Gastroesophageal sphincter (tissue), 4 donors: ENCODE results near the gene DUSP5. TPM values are rescaled to one million over a fixed set of nuclear protein-coding genes. Genes with fewer than 3 reads are reported as not detected.

Experiments used
- ATAC-seq: fragments of 150-250 bp; one replicate; pipeline ENCODE4 v1.9.1; 2016; ENCODE audit warnings: mild to moderate bottlenecking, moderate library complexity
- H3K27ac ChIP-seq, 4 donors: fragments of 200-600 bp; sonication (generic) in 3 of 4; 1 replicate in 3 of 4; 2 replicates in 1 of 4; pipeline ENCODE4 v1.5.1; 2016 to 2019
- H3K27me3 ChIP-seq: fragments of 200-600 bp; sonication (generic); one replicate; pipeline ENCODE4 v1.5.1; 2019
- H3K36me3 ChIP-seq, 2 donors: fragments of 200-600 bp; sonication (generic); one replicate each; pipeline ENCODE4 v1.5.1; 2019; ENCODE audit warnings: control low read depth in 1 of 2
- H3K4me1 ChIP-seq, 3 donors: fragments of 200-600 bp; sonication (generic); 1 replicate in 2 of 3; 2 replicates in 1 of 3; pipeline ENCODE4 v1.5.1; 2016 to 2019; ENCODE audit warnings: control low read depth in 2 of 3
- H3K4me3 ChIP-seq, 2 donors: fragments of 200-600 bp; sonication (generic); one replicate each; pipeline ENCODE4 v1.5.1; 2019; ENCODE audit warnings: mild to moderate bottlenecking in 1 of 2, moderate library complexity in 1 of 2
- H3K9me3 ChIP-seq, 3 donors: fragments of 200-600 bp; sonication (generic); one replicate each; pipeline ENCODE4 v1.5.1; 2017 to 2019; ENCODE audit warnings: control low read depth in 2 of 3
- EP300 ChIP-seq: sonication (generic); formaldehyde crosslinking; IDR thresholded peaks from one replicate; pipeline ENCODE4 v1.6.1; 2017; ENCODE audit warnings: antibody characterized with exemption, mild to moderate bottlenecking
- POLR2A ChIP-seq, 2 donors: fragments of 450-650 bp; IDR thresholded peaks; one replicate each; pipeline ENCODE4 v1.6.1; 2017; ENCODE audit warnings: antibody characterized with exemption in 2 of 2, mild to moderate bottlenecking in 2 of 2, moderate library complexity in 1 of 2
- POLR2AphosphoS5 ChIP-seq: sonication (generic); formaldehyde crosslinking; IDR thresholded peaks from one replicate; pipeline ENCODE4 v1.6.1; 2017; ENCODE audit warnings: antibody characterized with exemption
- WGBS, 2 donors: methylation state at CpG; one replicate each; pipeline ENCODE4 v1.1.5; 2018; ENCODE audit warnings: low coverage in 1 of 2; 5-methylcytosine and 5-hydroxymethylcytosine counted together
- total RNA-seq, 4 donors: library from RNA; depleted of rRNA; stranded (reverse); fragments of >200 nt; gene quantifications; one replicate each; pipeline ENCODE4 v1.1.0, GENCODE V29; 2016
- TF ChIP-seq, protein P1 (sequence below), 4 experiments: fragments of 200-600 bp in 2 of 4; fragments of 450-650 bp in 2 of 4; sonication (generic) in 1 of 4; IDR thresholded peaks; one replicate each; pipeline ENCODE4 v1.5.1; 2017 to 2019; ENCODE audit warnings: antibody characterized with exemption in 4 of 4, mild to moderate bottlenecking in 2 of 4, moderate library complexity in 2 of 4

DUSP5 gene
- total RNA-seq, 4 donors from 2014 or later: 2.5 to 9.8 (median 3.5) TPM

- Histone ChIP-seq H3K4me1 (no peaks in the 10 kb centered on the region), H3K27ac (no peak overlapping the region), H3K4me3 (no peak overlapping the region), H3K27me3 (peaks cover 14% of the 10 kb centered on the region), H3K9me3 (no peaks in the 10 kb centered on the region), H3K36me3 (no peaks in the 10 kb centered on the region)
- 44 to 100% methylated on average over 1 to 3 of the region's 4 CpGs for WGBS, 2 donors
- TF ChIP-seq, protein P1, sequence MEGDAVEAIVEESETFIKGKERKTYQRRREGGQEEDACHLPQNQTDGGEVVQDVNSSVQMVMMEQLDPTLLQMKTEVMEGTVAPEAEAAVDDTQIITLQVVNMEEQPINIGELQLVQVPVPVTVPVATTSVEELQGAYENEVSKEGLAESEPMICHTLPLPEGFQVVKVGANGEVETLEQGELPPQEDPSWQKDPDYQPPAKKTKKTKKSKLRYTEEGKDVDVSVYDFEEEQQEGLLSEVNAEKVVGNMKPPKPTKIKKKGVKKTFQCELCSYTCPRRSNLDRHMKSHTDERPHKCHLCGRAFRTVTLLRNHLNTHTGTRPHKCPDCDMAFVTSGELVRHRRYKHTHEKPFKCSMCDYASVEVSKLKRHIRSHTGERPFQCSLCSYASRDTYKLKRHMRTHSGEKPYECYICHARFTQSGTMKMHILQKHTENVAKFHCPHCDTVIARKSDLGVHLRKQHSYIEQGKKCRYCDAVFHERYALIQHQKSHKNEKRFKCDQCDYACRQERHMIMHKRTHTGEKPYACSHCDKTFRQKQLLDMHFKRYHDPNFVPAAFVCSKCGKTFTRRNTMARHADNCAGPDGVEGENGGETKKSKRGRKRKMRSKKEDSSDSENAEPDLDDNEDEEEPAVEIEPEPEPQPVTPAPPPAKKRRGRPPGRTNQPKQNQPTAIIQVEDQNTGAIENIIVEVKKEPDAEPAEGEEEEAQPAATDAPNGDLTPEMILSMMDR (IDR thresholded peaks at IDR 0.05): no peak
- TF ChIP-seq EP300: no peak
- TF ChIP-seq POLR2A (IDR thresholded peaks at IDR 0.05): no peak
- TF ChIP-seq POLR2AphosphoS5: no peak
- ATAC-seq: no peak
These were observed 9.4 kb upstream of the DUSP5 start for GRCh38 chr10:110488332-110488681.

DNA sequence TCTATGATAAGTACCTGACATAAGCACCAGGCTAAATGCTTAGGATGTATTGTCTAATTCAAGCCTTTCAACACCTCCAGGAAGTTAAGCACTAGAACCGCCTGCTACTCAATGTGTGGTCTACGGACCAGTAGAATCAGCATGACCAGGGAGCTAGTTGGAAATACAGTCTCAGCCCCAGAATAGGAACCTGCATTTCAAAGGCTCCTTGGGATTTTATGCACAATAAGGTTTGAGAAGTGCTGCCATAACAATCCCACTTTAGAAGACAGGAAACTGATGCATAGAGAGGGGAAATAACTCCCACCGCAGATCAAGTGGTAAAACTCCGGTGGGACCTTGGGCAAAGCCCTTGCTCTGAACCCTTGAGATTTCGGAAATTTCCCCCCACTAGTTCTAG is 8.8 kb upstream of the DUSP5 start:
- Histone ChIP-seq H3K27ac (no peak overlapping the region), H3K4me3 (no peak overlapping the region)

GRCh38 chr10:110490640-110491039 is 7.1 kb upstream of the DUSP5 start:
- Histone ChIP-seq H3K4me3 (no peak overlapping the region), H3K27ac (no peak overlapping the region), H3K4me1 (peaks cover 0 to 2% (median 0%) of the 10 kb centered on the region in 3 donors), H3K36me3 (no peaks in the 10 kb centered on the region), H3K9me3 (no peaks in the 10 kb centered on the region), H3K27me3 (peaks cover 6% of the 10 kb centered on the region)
- no peak for ATAC-seq
- no peak for TF ChIP-seq POLR2A (IDR thresholded peaks at IDR 0.05)
- TF ChIP-seq, protein P1 (IDR thresholded peaks at IDR 0.05): no peak
- TF ChIP-seq POLR2AphosphoS5: no peak
- no peak for TF ChIP-seq EP300
- WGBS, 2 donors: 67 to 78% methylated on average over 4 of the region's 4 CpGs

More for the DNA sequence above, 8.8 kb upstream of the DUSP5 start:
- no peak for TF ChIP-seq EP300
- TF ChIP-seq POLR2A (IDR thresholded peaks at IDR 0.05): no peak
- TF ChIP-seq, protein P1 (IDR thresholded peaks at IDR 0.05): no peak
- no peak for TF ChIP-seq POLR2AphosphoS5
- H3K27me3 ChIP-seq: peaks cover 14% of the 10 kb centered on the region
- ATAC-seq: no peak
- no peaks in the 10 kb centered on the region for H3K9me3 ChIP-seq
- H3K36me3 ChIP-seq: no peaks in the 10 kb centered on the region
- 57 to 81% methylated on average over 5 of the region's 5 CpGs for WGBS, 2 donors
- no peaks in the 10 kb centered on the region for H3K4me1 ChIP-seq

DNA sequence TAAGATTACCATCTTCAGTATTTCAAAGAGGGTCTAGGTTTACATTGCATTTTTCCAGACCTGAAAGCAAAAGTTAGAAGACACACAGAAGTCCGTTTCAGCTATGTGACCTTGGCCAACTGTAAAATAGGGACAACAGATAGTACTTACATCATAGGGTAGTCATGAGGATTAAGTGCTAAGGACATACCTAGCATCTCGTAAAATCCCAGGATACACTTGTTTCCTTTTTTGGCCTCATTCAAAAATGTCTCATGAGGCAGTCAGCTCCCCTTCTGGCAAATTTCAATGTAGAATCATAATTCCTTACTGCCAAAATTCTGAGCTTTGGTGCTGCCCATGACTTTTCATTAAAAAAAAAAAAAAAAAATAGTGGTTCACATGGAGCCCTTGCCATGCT is 6.4 kb upstream of the DUSP5 start:
- Histone ChIP-seq H3K36me3 (no peaks in the 10 kb centered on the region), H3K4me3 (no peak overlapping the region), H3K27me3 (peaks cover 6% of the 10 kb centered on the region), H3K9me3 (no peaks in the 10 kb centered on the region), H3K4me1 (peaks cover 0 to 9% (median 3%) of the 10 kb centered on the region in 3 donors), H3K27ac (no peak overlapping the region)
- ATAC-seq: no peak
- 58 to 71% methylated on average over 2 of the region's 2 CpGs for WGBS, 2 donors
- TF ChIP-seq, protein P1 (IDR thresholded peaks at IDR 0.05): no peak
- TF ChIP-seq POLR2A (IDR thresholded peaks at IDR 0.05) (no peak), EP300 (no peak), POLR2AphosphoS5 (no peak)

DNA sequence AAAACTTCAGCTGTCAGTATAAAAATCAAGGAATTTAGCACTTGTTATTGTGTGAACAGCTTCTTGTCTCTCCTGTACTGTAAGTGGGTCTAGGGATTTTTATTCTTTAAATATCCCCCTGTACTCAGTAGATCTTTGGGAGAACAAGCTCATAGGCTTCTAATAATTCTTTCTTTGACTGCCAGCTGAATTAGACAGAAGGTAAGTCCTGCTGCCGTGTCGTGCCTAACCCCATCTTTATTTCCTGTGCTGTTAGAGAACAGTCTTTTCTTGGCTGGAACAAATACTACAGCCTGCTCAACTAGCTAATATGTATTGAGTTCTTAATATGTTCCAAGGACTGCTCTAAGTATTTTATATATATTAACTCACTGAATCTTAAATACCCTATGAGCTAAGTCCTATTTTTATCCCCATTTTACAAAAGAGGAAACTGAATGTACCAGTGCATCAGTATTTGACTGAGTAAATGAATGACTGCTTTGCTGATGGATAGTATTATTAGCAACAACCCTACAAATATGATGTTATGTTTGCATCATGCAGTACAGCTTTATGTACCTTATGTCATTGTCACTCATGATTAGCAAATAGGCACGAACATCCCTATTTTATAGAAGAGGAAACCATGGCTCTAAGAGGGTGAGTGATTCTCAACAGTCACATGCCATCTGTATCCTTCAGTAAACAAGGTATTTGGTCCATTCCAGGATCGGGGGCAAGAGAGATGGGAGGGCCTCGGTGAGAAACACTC is 5.5 kb upstream of the DUSP5 start:
- no peak for ATAC-seq
- H3K27me3 ChIP-seq: peaks cover 6% of the 10 kb centered on the region
- no peaks in the 10 kb centered on the region for H3K36me3 ChIP-seq
- no peaks in the 10 kb centered on the region for H3K9me3 ChIP-seq
- no peak overlapping the region for H3K4me3 ChIP-seq
- no peak for TF ChIP-seq POLR2AphosphoS5
- no peak for TF ChIP-seq POLR2A (IDR thresholded peaks at IDR 0.05)
- no peak for TF ChIP-seq EP300
- TF ChIP-seq, protein P1 (IDR thresholded peaks at IDR 0.05): no peak
- H3K27ac ChIP-seq: no peak overlapping the region
- 56 to 60% methylated on average over 1 to 5 of the region's 5 CpGs for WGBS, 2 donors
- H3K4me1 ChIP-seq: peaks cover 0 to 18% (median 10%) of the 10 kb centered on the region in 3 donors
